GM12872 (cell line): Measurements from ENCODE around the gene CAMK2B.

Experiments used
- TF ChIP-seq, protein P1 (sequence below): IDR thresholded peaks from 3 replicates; pipeline ENCODE4 v1.5.1; 2011; ENCODE audit warnings: low read depth, mild to moderate bottlenecking, low read length, moderate library complexity; ENCODE audit not compliant: insufficient read depth

Gene CAMK2B

DNA sequence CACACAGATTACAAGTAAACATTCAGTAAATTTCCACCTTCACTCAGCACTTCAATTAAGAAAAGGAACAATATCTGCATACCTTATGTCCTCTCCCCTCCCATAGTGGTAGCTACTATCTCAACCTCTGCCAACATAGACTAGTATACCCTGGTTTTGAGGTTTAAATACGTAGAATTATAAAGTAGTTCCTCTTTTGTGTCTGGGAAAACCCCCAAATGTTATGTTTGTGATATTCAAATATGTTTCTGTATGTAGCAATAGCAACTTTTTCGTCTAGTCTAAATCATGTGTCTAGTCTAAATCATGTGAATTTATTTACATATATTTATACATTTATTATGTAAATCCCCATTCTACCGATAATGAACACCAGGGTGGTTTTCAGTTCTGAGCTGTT is 13.2 kb upstream of the CAMK2B start:
- TF ChIP-seq, protein P1, sequence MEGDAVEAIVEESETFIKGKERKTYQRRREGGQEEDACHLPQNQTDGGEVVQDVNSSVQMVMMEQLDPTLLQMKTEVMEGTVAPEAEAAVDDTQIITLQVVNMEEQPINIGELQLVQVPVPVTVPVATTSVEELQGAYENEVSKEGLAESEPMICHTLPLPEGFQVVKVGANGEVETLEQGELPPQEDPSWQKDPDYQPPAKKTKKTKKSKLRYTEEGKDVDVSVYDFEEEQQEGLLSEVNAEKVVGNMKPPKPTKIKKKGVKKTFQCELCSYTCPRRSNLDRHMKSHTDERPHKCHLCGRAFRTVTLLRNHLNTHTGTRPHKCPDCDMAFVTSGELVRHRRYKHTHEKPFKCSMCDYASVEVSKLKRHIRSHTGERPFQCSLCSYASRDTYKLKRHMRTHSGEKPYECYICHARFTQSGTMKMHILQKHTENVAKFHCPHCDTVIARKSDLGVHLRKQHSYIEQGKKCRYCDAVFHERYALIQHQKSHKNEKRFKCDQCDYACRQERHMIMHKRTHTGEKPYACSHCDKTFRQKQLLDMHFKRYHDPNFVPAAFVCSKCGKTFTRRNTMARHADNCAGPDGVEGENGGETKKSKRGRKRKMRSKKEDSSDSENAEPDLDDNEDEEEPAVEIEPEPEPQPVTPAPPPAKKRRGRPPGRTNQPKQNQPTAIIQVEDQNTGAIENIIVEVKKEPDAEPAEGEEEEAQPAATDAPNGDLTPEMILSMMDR = no peak

DNA sequence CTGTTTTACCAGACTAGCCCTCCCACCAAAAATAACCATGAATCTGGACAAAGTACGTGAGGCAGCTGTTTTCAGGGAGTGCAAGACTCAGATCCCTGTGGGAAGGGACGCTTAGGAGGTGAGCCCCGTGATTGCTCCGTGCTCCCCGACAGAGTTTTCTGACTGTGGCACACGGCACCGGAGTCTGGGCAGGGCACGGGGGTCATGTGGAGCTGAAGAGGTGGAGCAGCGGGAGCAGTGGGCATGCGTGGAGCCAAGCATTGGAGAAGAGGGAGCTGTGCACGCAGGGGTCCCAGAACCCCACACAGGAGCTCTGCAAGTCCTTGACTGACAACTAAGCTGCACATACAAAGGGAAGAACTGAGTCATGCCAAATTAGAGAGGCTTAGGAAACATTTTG is 11.1 kb upstream of the CAMK2B start:
- TF ChIP-seq, protein P1 = no peak

DNA sequence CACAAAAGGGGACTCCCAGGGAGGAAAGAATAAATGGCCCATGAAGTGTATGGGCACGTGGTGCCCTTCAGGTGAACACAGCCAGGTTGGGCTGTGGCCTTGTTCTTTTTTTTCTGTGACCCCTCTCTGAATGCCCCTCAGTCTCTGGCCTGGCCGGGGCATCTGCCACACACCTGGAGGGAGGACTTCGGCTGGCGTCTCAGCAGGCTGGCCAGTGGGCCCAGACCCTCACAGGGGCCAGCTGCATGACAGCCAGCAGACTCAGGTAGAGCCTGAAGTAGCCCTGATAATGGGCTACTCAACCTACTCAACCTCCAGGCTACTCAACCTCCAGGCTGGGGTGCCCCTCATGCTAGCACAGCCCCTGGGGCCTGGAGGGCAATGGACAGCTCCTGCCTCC is 9.8 kb upstream of the CAMK2B start:
- TF ChIP-seq, protein P1 = no peak

DNA sequence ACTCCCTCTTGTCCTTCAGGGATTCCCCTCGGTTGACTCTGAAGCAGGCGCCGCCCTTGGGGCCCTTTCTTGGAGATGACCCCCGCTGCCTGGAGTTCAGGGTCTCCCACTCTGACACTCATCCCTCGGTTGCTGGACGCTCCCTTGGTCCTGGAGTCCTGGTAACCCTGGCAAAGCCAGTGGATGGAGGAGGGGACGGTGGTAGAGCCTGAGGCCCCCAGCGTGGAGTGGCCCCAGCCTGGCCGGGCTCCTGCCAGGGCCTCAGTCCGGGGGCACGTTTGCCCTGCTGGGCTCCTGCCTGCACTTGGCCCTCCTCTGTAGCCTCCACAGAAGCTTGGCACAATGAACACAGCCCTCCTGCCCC is 9.3 kb upstream of the CAMK2B start:
- TF ChIP-seq, protein P1 = no peak

DNA sequence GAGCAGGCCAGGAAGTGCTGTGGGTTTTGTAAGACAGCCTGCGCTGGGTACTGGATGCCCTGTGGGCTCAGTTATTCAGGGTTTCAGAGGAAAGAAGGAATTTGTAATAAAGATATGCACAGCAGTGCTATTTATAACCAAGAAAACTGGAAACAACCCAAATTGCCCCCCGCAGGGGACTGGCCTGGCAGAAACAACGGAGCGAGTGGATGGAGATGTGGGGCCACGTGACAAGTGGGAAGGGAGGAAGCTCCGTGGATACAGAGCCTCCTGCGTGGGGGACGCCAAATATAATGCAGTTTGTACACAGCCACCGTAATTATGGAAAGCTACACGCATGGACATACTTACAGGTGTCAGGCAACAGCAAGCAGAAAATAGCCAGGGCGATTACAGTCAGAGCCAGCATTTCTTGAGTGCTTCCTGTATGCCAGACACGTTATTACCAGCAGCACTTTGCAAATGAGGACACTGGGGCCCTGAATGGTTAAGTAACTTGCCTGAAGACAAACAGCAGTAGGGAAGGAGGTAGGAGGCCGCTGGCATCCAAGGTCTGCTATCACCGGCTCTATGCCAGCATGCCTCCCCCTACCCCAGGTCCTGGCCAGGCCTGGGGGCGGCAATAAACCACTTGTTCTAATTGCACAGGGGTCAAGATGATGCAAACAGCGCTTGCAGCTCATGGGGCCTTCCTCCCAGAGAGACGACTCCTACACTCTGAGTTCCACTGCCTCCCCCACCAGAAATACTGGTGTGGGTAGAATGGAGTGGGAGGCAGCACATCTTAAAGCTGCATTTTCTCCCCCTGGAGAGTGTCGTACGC is 8.7 kb upstream of the CAMK2B start:
- TF ChIP-seq, protein P1 = no peak

DNA sequence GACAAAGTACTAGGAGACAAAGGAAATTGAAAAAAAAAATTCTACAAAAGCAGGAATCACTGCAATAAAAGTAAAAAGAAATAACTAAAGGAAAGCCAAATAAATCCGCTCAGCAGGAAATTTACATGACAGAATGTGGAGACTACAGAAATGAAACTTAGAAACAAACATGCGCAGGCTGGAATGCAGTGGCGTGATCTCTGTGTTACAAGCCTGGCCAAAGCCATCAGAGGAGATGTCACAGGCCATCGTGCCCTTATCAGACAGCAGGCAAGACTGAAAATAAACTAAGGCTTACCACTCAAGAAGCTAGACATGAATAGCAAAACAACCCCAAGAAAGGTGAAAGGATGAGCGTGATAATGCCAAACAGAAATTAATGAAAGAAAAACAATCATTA is 6.3 kb upstream of the CAMK2B start:
- TF ChIP-seq, protein P1 = no peak

DNA sequence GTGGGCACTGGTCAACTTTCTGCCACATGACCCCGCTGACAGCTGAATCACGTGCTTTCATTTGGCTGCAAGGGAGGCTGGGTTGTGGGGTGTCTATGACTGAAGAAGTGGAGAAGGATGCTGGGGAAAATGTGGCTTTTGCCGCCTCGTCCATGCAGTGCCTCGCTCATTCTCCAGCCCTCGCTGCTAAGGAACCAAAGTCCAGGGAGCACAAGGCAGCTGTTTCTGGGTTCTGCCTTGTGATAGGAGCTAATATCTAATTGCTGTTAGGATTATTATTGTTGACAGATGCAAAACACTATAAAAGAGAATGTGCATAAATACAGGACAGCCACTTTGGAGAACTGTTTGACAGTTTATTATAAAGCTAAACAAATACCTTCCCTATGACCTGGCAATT is 4.9 kb upstream of the CAMK2B start:
- TF ChIP-seq, protein P1 = no peak
